Keratinocyte (primary cell): ENCODE results near the gene ICE2. TPM values are rescaled to one million over a fixed set of nuclear protein-coding genes. Genes with fewer than 3 reads are reported as not detected.

Source experiments
- DNase-seq: peaks from one replicate; pipeline ENCODE4 v3.0.0-alpha.2; 2011; ENCODE audit warnings: low read depth, missing footprints, low spot score
- FAIRE-seq: peaks from 2 replicates; lab custom pipeline; 2011; peaks lifted over from hg19 to GRCh38; lab: Jason Lieb, UNC
- H2AFZ ChIP-seq: 2 replicates; pipeline ENCODE4 v1.6.0; 2012; ENCODE audit warnings: low read length, control low read depth, inconsistent platforms; ENCODE audit not compliant: control insufficient read depth
- H3K27ac ChIP-seq: 2 replicates; pipeline ENCODE4 v1.5.1; 2011; ENCODE audit warnings: low read length; ENCODE audit not compliant: control insufficient read depth, insufficient read depth
- H3K27me3 ChIP-seq: 3 replicates; pipeline ENCODE4 v1.6.0; 2011; ENCODE audit warnings: low read length; ENCODE audit not compliant: control insufficient read depth, insufficient read depth; ENCODE audit errors: extremely low read depth
- H3K36me3 ChIP-seq, 2 experiments: 2 replicates in 1 of 2; 3 replicates in 1 of 2; pipeline ENCODE4 v1.5.1; 2011; ENCODE audit warnings: low read length in 2 of 2, mild to moderate bottlenecking in 1 of 2; ENCODE audit not compliant: control insufficient read depth in 2 of 2, insufficient read depth in 2 of 2; ENCODE audit errors: extremely low read depth in 1 of 2
- H3K4me1 ChIP-seq: 3 replicates; pipeline ENCODE4 v1.5.1; 2011; ENCODE audit warnings: low read length; ENCODE audit not compliant: control insufficient read depth, insufficient read depth; ENCODE audit errors: extremely low read depth
- H3K4me2 ChIP-seq: 3 replicates; pipeline ENCODE4 v1.6.0; 2011; ENCODE audit warnings: low read depth, low read length; ENCODE audit not compliant: control insufficient read depth, insufficient read depth; ENCODE audit errors: extremely low read depth
- H3K4me3 ChIP-seq, 3 experiments: fragments of 200-600 bp in 1 of 3; sonication (generic) in 1 of 3; 2 replicates in 2 of 3; 3 replicates in 1 of 3; pipeline ENCODE4 v1.5.1; 2011 to 2016; ENCODE audit warnings: low read length in 3 of 3, mild to moderate bottlenecking in 3 of 3, control low read depth in 2 of 3, inconsistent platforms in 1 of 3, low read depth in 1 of 3, mixed read lengths in 1 of 3, mixed run types in 1 of 3, moderate library complexity in 1 of 3; ENCODE audit not compliant: control insufficient read depth in 2 of 3, insufficient read depth in 2 of 3; ENCODE audit errors: extremely low read depth in 1 of 3
- H3K79me2 ChIP-seq: 2 replicates; pipeline ENCODE4 v1.6.0; 2012; ENCODE audit warnings: low read length; ENCODE audit not compliant: control insufficient read depth, insufficient read depth
- H3K9ac ChIP-seq: 3 replicates; pipeline ENCODE4 v1.6.0; 2011; ENCODE audit warnings: low read length; ENCODE audit not compliant: control insufficient read depth, insufficient read depth; ENCODE audit errors: extremely low read depth
- H3K9me1 ChIP-seq: 3 replicates; pipeline ENCODE4 v1.6.0; 2011; ENCODE audit warnings: low read length; ENCODE audit not compliant: control insufficient read depth, insufficient read depth; ENCODE audit errors: extremely low read depth
- H3K9me3 ChIP-seq: 2 replicates; pipeline ENCODE4 v1.5.1; 2012; ENCODE audit warnings: low read depth, low read length; ENCODE audit not compliant: control insufficient read depth
- H4K20me1 ChIP-seq: 3 replicates; pipeline ENCODE4 v1.6.0; 2011; ENCODE audit warnings: low read length; ENCODE audit not compliant: control insufficient read depth, insufficient read depth; ENCODE audit errors: extremely low read depth
- EZH2 ChIP-seq: IDR thresholded peaks from one replicate; pipeline ENCODE4 v1.6.1; 2012; ENCODE audit warnings: inconsistent platforms, mild to moderate bottlenecking, low read length, moderate library complexity
- dilution Hi-C: fragments of 300-500 bp; cut with MboI; formaldehyde crosslinking; loops from one replicate; pipeline ENCODE4 v1.7.0; 2020; ENCODE audit warnings: low sequenced_read_pairs; ENCODE audit not compliant: extremely low pct_ligation_motif_present
- polyA plus RNA-seq, 5 experiments: library from polyadenylated mRNA; depleted of rRNA in 3 of 5; stranded (reverse) in 3 of 5; stranded (forward) in 1 of 5; unstranded in 1 of 5; fragments of >200 nt; gene quantifications; 1 replicate in 1 of 5; 2 replicates in 3 of 5; 3 replicates in 1 of 5; pipeline versions ENCODE4 v1.2.1 to v1.2.3, GENCODE V29; 2011 to 2012; ENCODE audit warnings: missing spikeins in 2 of 5, low read depth in 1 of 5, low replicate concordance in 1 of 5
- TF ChIP-seq, protein P1 (sequence below), 3 experiments: IDR thresholded peaks in 1 of 3; conservative IDR thresholded peaks in 1 of 3; optimal IDR thresholded peaks in 1 of 3; 2 replicates in 2 of 3; 3 replicates in 1 of 3; pipeline versions ENCODE3 to v1.5.1; 2011; ENCODE audit warnings: low read length in 3 of 3, mild to moderate bottlenecking in 3 of 3, moderate library complexity in 2 of 3, control low read depth in 1 of 3, inconsistent platforms in 1 of 3; ENCODE audit not compliant: insufficient read depth in 2 of 3; ENCODE audit errors: extremely low read depth in 1 of 3

The ICE2 gene
- polyA plus RNA-seq, 1 donor (not counting 4 experiments of a cell fraction or from before 2014, with no cell fraction given) = 34.1 TPM

DNA sequence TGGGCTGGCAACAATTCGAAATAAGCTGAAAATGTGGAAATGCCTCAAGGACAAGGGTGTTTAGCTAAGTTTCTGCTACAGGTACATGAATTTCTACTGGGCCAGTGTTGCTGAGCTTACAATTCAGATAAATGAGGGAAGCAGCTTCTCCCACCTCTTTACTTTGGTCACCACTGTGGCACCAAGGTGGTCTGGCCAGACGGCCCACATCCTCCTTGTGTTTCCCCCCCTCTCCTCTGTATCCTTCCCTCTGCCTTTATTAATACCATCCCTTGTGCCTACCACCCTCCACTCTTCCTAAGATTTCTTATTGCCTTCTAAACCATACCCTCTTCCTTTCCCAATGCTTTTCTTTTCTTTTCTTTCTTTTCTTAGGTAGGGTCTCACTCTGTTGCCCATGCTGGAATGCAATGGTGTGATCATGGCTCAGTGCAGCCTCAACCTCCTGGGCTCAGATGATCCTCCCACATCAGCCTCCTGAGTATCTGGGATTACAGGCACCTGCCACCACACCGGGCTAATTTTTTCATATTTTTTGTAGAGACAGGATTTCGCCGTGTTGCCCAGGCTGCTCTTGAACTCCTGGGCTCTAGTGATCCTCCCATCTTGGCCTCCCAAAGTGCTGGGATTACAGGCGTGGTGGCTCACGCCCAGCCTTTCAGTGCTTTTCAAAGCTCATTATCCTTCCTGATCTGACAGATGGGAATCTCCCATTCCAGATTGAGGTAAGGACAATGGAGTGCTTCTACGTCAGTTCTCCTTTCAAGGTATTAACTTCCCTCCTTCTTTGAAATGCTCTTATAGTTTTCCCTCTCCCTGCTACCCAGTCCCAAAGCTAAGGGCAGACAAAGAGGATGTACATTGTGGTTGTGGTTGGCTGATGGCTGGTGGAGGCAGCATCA lies 95.9 kb downstream of the ICE2 start:
- FAIRE-seq = no peak
- H3K9ac ChIP-seq = peak overlapping the region; percentile 22
- peak overlapping the region; percentile 1 for H3K27ac ChIP-seq
- H4K20me1 ChIP-seq = peaks cover 74% of the 10 kb centered on the region
- peaks cover 74% of the 10 kb centered on the region for H3K79me2 ChIP-seq
- dilution Hi-C loops = no loop called here
- no peak overlapping the region for H3K4me3 ChIP-seq
- no peaks in the 10 kb centered on the region for H3K27me3 ChIP-seq
- no peak overlapping the region for H3K4me2 ChIP-seq
- TF ChIP-seq, protein P1, sequence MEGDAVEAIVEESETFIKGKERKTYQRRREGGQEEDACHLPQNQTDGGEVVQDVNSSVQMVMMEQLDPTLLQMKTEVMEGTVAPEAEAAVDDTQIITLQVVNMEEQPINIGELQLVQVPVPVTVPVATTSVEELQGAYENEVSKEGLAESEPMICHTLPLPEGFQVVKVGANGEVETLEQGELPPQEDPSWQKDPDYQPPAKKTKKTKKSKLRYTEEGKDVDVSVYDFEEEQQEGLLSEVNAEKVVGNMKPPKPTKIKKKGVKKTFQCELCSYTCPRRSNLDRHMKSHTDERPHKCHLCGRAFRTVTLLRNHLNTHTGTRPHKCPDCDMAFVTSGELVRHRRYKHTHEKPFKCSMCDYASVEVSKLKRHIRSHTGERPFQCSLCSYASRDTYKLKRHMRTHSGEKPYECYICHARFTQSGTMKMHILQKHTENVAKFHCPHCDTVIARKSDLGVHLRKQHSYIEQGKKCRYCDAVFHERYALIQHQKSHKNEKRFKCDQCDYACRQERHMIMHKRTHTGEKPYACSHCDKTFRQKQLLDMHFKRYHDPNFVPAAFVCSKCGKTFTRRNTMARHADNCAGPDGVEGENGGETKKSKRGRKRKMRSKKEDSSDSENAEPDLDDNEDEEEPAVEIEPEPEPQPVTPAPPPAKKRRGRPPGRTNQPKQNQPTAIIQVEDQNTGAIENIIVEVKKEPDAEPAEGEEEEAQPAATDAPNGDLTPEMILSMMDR (optimal IDR thresholded peaks at IDR 0.05 in 1 of 3, IDR thresholded peaks at IDR 0.05 in 1 of 3, conservative IDR thresholded peaks at IDR 0.05 in 1 of 3; ENCODE audit: extremely low read depth in 1 of 3, insufficient read depth in 2 of 3, low read length in 3 of 3) = no peak
- no peak for TF ChIP-seq EZH2
- H3K4me1 ChIP-seq = peaks cover 86% of the 10 kb centered on the region
- peaks cover 4% of the 10 kb centered on the region for H3K9me1 ChIP-seq
- H2AFZ ChIP-seq = no peak overlapping the region
- peaks cover 22 to 59% of the 10 kb centered on the region in 2 experiments for H3K36me3 ChIP-seq
- no peaks in the 10 kb centered on the region for H3K9me3 ChIP-seq
- peak; percentile 33 for DNase-seq

DNA sequence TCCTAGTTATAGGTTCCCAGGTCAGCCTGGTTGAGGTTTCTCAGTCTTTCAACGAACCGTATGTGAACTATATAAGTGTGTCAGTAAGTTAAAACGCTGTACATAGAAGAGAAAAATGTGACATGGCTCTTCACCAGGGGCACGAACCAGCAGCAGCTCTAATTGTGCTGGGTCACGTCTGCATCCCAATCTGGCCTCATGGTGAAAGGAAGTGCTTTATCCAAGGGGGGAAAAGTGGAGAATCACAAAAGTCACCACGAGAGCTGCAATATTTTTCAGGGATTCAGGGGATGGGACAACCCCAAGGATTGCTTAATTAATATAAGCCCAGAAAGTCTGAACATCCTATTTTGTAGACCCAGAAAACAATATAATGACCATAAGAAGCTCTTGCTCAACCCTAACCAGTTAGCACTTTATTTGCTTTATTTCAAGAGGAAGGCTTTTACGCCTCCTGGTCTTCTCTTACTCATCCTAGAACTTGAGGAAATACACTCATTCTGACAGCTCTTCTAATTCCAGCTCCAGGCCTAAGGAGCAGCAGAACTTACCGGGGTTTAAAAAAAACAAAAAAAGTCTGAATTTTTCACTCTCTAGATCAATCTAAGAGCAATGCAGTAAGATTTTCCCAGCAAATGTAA lies 97.7 kb downstream of the ICE2 start:
- dilution Hi-C loops = no loop called here
- Histone ChIP-seq H3K27me3 (no peaks in the 10 kb centered on the region), H4K20me1 (peaks cover 71% of the 10 kb centered on the region), H3K79me2 (peaks cover 71% of the 10 kb centered on the region), H3K4me1 (peaks cover 86% of the 10 kb centered on the region), H3K36me3 (peaks cover 21 to 59% of the 10 kb centered on the region in 2 experiments), H3K4me2 (no peak overlapping the region), H3K9ac (peak overlapping the region; percentile 10), H3K27ac (peak overlapping the region; percentile 22), H3K9me1 (peaks cover 8% of the 10 kb centered on the region), H2AFZ (no peak overlapping the region), H3K9me3 (no peaks in the 10 kb centered on the region), H3K4me3 (no peak overlapping the region)
- no peak for DNase-seq
- no peak for FAIRE-seq
- no peak for TF ChIP-seq EZH2
- TF ChIP-seq, protein P1 (optimal IDR thresholded peaks at IDR 0.05 in 1 of 3, IDR thresholded peaks at IDR 0.05 in 1 of 3, conservative IDR thresholded peaks at IDR 0.05 in 1 of 3; ENCODE audit: extremely low read depth in 1 of 3, insufficient read depth in 2 of 3, low read length in 3 of 3) = no peak
